ENCODE results near the gene DDX5. TPM values are rescaled to one million over a fixed set of nuclear protein-coding genes. Genes with fewer than 3 reads are reported as not detected.
"Not testable (repeated sequence)": the region's sequence is repeated elsewhere in the genome, so short reads cannot be mapped to it uniquely, and the experiment has no call there.

Gene DDX5
- total RNA-seq, 1 donor from 2014 or later, result 899 TPM

- Mint-ChIP-seq H3K27ac (peak overlapping the region; percentile 96), H3K4me1 (ENCODE audit: low read depth) (peaks cover 60% of the 10 kb centered on the region), H3K4me3 (ENCODE audit: low read depth) (peak overlapping the region; percentile 99), H3K9me3 (no peaks in the 10 kb centered on the region), H3K27me3 (ENCODE audit: low read depth) (no peaks in the 10 kb centered on the region), H3K36me3 (ENCODE audit: low read depth) (peaks cover 76% of the 10 kb centered on the region)
- intact Hi-C loops (cut with micrococcal nuclease), result loop anchor here (1.0 to 2.0 kb wide), 3 partner anchors 9 to 163 kb away; partner anchors contain the start of genes CEP95 and DDX5
- DNase-seq (ENCODE audit: low spot score), result no peak
Observed at GRCh38 chr17:64497565-64498035, 8.5 kb downstream of the DDX5 start.

GRCh38 chr17:64496786-64497564 is 9.1 kb downstream of the DDX5 start, which contains the start of gene POLG2:
Gene POLG2, minus strand, starts transcription at chr17:64497054. Its CDS starts 86 bp downstream, at chr17:64496968.
- H3K9me3 Mint-ChIP-seq, result no peaks in the 10 kb centered on the region
- H3K36me3 Mint-ChIP-seq (ENCODE audit: low read depth), result peaks cover 74% of the 10 kb centered on the region
- intact Hi-C loops (cut with micrococcal nuclease), result loop anchor here (1.0 to 2.0 kb wide), 3 partner anchors 9 to 164 kb away; partner anchors contain the start of genes CEP95 and DDX5
- H3K27me3 Mint-ChIP-seq (ENCODE audit: low read depth), result no peaks in the 10 kb centered on the region
- peaks cover 60% of the 10 kb centered on the region for H3K4me1 Mint-ChIP-seq (ENCODE audit: low read depth)
- peak within 1 kb of the TSS; percentile 99 for H3K4me3 Mint-ChIP-seq (ENCODE audit: low read depth)
- peak; percentile 95 for DNase-seq (ENCODE audit: low spot score)
- peak within 1 kb of the TSS; percentile 96 for H3K27ac Mint-ChIP-seq

GRCh38 chr17:64496348-64496785 is 9.7 kb downstream of the DDX5 start:
- Mint-ChIP-seq H3K36me3 (ENCODE audit: low read depth) (peaks cover 74% of the 10 kb centered on the region), H3K9me3 (no peaks in the 10 kb centered on the region)
- DNase-seq (ENCODE audit: low spot score), result no peak

DNA sequence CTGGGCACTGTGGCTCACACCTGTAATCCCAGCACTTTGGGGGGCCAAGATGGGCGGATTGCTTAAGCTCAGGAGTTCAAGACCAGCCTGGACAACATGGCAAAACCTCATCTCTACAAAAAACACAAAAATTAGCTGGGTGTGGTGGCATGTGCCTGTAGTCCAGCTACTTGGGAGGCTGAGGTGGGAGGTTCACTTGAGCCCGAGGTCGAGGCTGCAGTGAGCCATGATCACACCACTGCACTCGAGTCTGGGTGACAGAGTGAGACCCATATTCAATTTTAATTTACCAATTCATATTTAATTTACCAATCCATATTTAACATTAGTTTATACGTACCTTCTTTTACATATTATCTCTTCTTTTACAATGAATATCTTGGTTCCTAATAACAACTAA is 10.8 kb downstream of the DDX5 start:
- intact Hi-C loops (cut with micrococcal nuclease); DNase-seq (ENCODE audit: low spot score); H3K27ac Mint-ChIP-seq; H3K9me3 Mint-ChIP-seq; H3K27me3 Mint-ChIP-seq (ENCODE audit: low read depth): not testable (repeated sequence)
- peaks cover 47% of the 10 kb centered on the region for H3K4me1 Mint-ChIP-seq (ENCODE audit: low read depth)
- H3K36me3 Mint-ChIP-seq (ENCODE audit: low read depth), result peaks cover 74% of the 10 kb centered on the region
- peak overlapping the region; percentile 99 for H3K4me3 Mint-ChIP-seq (ENCODE audit: low read depth)

More at GRCh38 chr17:64496348-64496785, 9.7 kb downstream of the DDX5 start:
- intact Hi-C loops (cut with micrococcal nuclease), result loop anchor here (2.0 kb wide), 2 partner anchors 152 to 164 kb away; no protein-coding TSS in a partner anchor
- H3K27me3 Mint-ChIP-seq (ENCODE audit: low read depth), result no peaks in the 10 kb centered on the region
- H3K4me3 Mint-ChIP-seq (ENCODE audit: low read depth), result peak overlapping the region; percentile 99
- H3K27ac Mint-ChIP-seq, result peak overlapping the region; percentile 96
- H3K4me1 Mint-ChIP-seq (ENCODE audit: low read depth), result peaks cover 56% of the 10 kb centered on the region

DNA sequence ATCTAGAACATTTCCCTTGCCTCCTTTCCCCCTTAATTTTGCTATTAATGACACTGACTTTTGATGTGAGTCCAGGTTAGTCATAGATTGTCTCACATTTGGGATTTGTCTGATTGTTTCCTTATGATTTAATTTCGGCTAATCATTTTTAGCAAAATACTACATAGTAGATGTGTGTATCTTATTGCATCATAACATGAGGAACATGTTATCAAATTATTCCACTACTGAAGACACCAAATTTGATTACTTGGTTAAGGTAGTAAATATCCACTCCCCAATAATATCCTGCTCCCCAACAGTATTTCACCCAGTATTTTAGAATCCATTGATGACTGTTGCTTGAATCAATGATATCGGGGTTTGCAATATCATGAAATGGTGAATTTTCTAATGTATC is 12.0 kb downstream of the DDX5 start:
- Mint-ChIP-seq H3K4me1 (ENCODE audit: low read depth) (peaks cover 38% of the 10 kb centered on the region), H3K36me3 (ENCODE audit: low read depth) (peaks cover 71% of the 10 kb centered on the region), H3K9me3 (no peaks in the 10 kb centered on the region), H3K27ac (peak overlapping the region; percentile 13), H3K27me3 (ENCODE audit: low read depth) (no peaks in the 10 kb centered on the region), H3K4me3 (ENCODE audit: low read depth) (peak overlapping the region; percentile 99)
- DNase-seq (ENCODE audit: low spot score), result no peak
- intact Hi-C loops (cut with micrococcal nuclease), result loop anchor here (5.0 kb wide), 1 partner anchor 37 kb away; no protein-coding TSS in a partner anchor

DNA sequence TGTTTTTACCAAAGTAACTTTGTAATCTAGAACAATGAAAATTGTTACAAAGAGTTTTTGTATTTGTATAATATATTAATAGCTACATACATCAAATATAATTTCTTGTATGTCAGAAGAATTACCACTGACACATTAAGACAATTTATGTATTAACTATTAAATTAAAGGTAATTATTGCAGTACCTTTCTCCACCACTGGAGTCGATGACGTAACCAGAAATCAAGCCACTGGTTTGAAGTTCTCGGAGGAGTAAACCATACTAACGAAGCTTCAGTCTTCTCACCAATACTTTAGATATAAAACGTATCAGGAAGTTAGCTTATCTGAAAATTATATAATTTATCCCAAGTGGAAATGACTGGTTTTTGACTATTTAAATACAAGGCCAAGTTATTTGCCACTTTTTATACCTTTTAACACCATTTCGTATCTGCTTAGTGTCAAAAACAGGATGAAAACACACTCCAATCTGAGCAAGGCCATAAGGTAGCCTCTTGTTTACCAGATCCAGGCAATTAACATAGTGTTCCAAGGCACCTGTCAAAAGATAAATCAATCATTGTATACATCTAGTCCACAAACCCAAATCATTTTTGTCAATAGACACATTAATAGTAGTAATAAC is 13.5 kb downstream of the DDX5 start:
- DNase-seq (ENCODE audit: low spot score), result no peak
- Mint-ChIP-seq H3K27me3 (ENCODE audit: low read depth) (no peaks in the 10 kb centered on the region), H3K4me1 (ENCODE audit: low read depth) (peaks cover 26% of the 10 kb centered on the region), H3K9me3 (no peaks in the 10 kb centered on the region), H3K27ac (no peak overlapping the region), H3K4me3 (ENCODE audit: low read depth) (no peak overlapping the region), H3K36me3 (ENCODE audit: low read depth) (peaks cover 69% of the 10 kb centered on the region)
- intact Hi-C loops (cut with micrococcal nuclease), result loop anchor here (5.0 kb wide), 1 partner anchor 35 kb away; no protein-coding TSS in a partner anchor

DNA sequence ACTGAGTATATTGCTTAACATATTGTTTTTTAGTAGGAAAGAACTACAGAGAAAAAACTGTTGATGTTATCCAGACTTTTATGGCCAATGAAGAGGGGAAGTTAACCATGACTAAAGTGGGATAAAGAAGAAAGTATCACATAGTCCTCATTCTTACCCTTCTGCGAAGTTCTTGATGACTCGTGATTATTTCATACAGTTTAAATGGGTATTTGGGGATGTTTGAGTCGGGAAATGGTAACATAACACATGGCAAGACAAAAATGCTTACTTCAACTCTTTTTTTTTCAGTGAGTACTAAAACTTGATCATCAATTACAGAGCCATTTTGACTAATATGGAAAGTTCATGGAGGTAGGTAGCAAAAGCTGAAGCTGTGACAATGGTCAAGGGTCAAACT is 14.1 kb downstream of the DDX5 start:
- Mint-ChIP-seq H3K27ac (no peak overlapping the region), H3K27me3 (ENCODE audit: low read depth) (no peaks in the 10 kb centered on the region), H3K4me3 (ENCODE audit: low read depth) (no peak overlapping the region), H3K36me3 (ENCODE audit: low read depth) (peaks cover 66% of the 10 kb centered on the region), H3K9me3 (no peaks in the 10 kb centered on the region), H3K4me1 (ENCODE audit: low read depth) (peaks cover 20% of the 10 kb centered on the region)
- no peak for DNase-seq (ENCODE audit: low spot score)
- intact Hi-C loops (cut with micrococcal nuclease), result loop anchor here (1.0 to 5.0 kb wide), 2 partner anchors 35 to 72 kb away; no protein-coding TSS in a partner anchor

GRCh38 chr17:64491034-64491860 is 14.8 kb downstream of the DDX5 start:
- no peak overlapping the region for H3K27ac Mint-ChIP-seq
- no peaks in the 10 kb centered on the region for H3K9me3 Mint-ChIP-seq
- H3K4me3 Mint-ChIP-seq (ENCODE audit: low read depth), result no peak overlapping the region
- peaks cover 64% of the 10 kb centered on the region for H3K36me3 Mint-ChIP-seq (ENCODE audit: low read depth)
- intact Hi-C loops (cut with micrococcal nuclease), result loop anchor here (1.0 to 5.0 kb wide), 2 partner anchors 34 to 71 kb away; no protein-coding TSS in a partner anchor
- DNase-seq (ENCODE audit: low spot score), result peak; percentile 47
- no peaks in the 10 kb centered on the region for H3K27me3 Mint-ChIP-seq (ENCODE audit: low read depth)
- peaks cover 20% of the 10 kb centered on the region for H3K4me1 Mint-ChIP-seq (ENCODE audit: low read depth)

DNA sequence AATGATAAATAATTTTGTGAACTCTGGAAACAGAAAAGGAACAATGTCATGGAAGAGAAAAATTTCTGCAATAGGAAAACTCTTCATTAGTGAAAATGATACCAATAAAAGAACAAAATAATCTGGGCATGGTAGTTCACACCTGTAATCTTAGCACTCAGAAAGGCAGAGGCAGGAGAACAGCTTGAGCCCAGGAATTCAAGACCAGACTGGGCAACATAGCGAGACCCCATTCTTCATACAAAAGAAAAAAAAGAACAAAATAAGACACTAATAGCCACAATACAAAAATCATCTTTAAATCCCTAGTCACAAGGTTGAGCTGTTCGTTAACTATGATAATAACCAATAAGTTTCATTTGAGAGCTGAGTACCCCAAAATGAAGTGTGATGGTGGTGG is 17.8 kb downstream of the DDX5 start:
- Mint-ChIP-seq H3K4me3 (ENCODE audit: low read depth) (no peak overlapping the region), H3K27me3 (ENCODE audit: low read depth) (no peaks in the 10 kb centered on the region)

DNA sequence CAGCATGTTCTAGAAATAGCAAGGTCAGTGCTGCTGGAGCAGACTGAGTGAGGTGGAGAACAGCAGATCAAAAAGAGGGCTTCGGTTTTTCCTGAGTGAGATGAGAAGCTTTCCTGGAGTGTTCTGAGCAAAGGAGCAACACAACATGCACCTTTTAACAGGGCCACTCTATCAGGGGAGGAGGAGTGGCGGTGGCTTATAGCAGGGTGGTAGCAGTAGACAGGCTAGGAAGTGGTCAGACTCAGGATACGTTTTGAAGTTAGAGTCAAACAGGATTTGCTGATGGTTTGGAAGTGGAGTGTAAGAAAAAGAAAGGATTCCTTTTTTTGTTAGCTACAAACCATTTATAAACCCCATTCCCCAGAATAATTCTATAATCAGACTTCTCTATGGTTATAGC is 21.7 kb downstream of the DDX5 start:
- Mint-ChIP-seq H3K36me3 (ENCODE audit: low read depth) (peaks cover 67% of the 10 kb centered on the region), H3K27ac (no peak overlapping the region), H3K27me3 (ENCODE audit: low read depth) (no peaks in the 10 kb centered on the region), H3K9me3 (no peaks in the 10 kb centered on the region), H3K4me1 (ENCODE audit: low read depth) (peaks cover 9% of the 10 kb centered on the region), H3K4me3 (ENCODE audit: low read depth) (no peak overlapping the region)
- intact Hi-C loops (cut with micrococcal nuclease), result no loop called here
- DNase-seq (ENCODE audit: low spot score), result no peak

More for the DNA sequence above, 17.8 kb downstream of the DDX5 start:
- no peak for DNase-seq (ENCODE audit: low spot score)
- no peak overlapping the region for H3K27ac Mint-ChIP-seq
- no peaks in the 10 kb centered on the region for H3K9me3 Mint-ChIP-seq
- peaks cover 15% of the 10 kb centered on the region for H3K4me1 Mint-ChIP-seq (ENCODE audit: low read depth)
- intact Hi-C loops (cut with micrococcal nuclease), result no loop called here
- H3K36me3 Mint-ChIP-seq (ENCODE audit: low read depth), result peaks cover 78% of the 10 kb centered on the region

DNA sequence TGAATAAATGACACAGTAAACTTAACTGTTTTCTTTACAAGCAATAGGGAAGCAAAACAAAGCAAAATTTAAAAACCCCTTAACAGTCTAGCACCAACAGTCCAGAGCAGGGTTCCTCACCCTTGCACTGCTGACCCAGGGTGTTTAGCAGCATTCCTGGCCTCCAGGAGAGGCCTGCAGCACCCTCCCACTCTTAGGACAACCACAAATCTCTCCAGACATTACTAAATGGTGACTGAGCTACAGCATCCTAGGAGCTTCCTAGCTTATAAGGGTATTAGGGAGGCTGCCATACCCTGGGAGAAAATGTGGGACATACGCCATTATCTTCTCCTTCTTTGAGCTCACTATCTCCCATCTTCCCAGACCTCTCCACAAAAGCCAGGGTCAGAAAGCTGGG is 25.1 kb downstream of the DDX5 start:
- H3K27ac Mint-ChIP-seq, result no peak overlapping the region
- intact Hi-C loops (cut with micrococcal nuclease), result no loop called here
- DNase-seq (ENCODE audit: low spot score), result no peak
- H3K9me3 Mint-ChIP-seq, result no peaks in the 10 kb centered on the region
- peaks cover 9% of the 10 kb centered on the region for H3K4me1 Mint-ChIP-seq (ENCODE audit: low read depth)
- H3K4me3 Mint-ChIP-seq (ENCODE audit: low read depth), result no peak overlapping the region
- H3K27me3 Mint-ChIP-seq (ENCODE audit: low read depth), result no peaks in the 10 kb centered on the region
- peaks cover 59% of the 10 kb centered on the region for H3K36me3 Mint-ChIP-seq (ENCODE audit: low read depth)

- Mint-ChIP-seq H3K36me3 (ENCODE audit: low read depth) (peaks cover 31% of the 10 kb centered on the region), H3K4me1 (ENCODE audit: low read depth) (no peaks in the 10 kb centered on the region), H3K9me3 (no peaks in the 10 kb centered on the region), H3K4me3 (ENCODE audit: low read depth) (no peak overlapping the region), H3K27ac (no peak overlapping the region), H3K27me3 (ENCODE audit: low read depth) (no peaks in the 10 kb centered on the region)
- no peak for DNase-seq (ENCODE audit: low spot score)
- intact Hi-C loops (cut with micrococcal nuclease), result no loop called here
Observed at GRCh38 chr17:64477849-64478248, 28.2 kb downstream of the DDX5 start.
